GM19463 (cell line): ENCODE results near the gene PALD1.

Experiments used
- ATAC-seq: cut with Tn5 transposase; IDR thresholded peaks from one replicate; pipeline ENCODE4 v1.9.1; 2021; ENCODE audit warnings: mild to moderate bottlenecking, moderate library complexity; ENCODE audit not compliant: unreplicated experiment

Gene PALD1

GRCh38 chr10:70478191-70479164 lies at the start of gene PALD1:
TSS of gene PALD1 (plus strand) at chr10:70478767. CDS start at chr10:70525952, 47,185 bp downstream.
- ATAC-seq: peak; percentile 34

DNA sequence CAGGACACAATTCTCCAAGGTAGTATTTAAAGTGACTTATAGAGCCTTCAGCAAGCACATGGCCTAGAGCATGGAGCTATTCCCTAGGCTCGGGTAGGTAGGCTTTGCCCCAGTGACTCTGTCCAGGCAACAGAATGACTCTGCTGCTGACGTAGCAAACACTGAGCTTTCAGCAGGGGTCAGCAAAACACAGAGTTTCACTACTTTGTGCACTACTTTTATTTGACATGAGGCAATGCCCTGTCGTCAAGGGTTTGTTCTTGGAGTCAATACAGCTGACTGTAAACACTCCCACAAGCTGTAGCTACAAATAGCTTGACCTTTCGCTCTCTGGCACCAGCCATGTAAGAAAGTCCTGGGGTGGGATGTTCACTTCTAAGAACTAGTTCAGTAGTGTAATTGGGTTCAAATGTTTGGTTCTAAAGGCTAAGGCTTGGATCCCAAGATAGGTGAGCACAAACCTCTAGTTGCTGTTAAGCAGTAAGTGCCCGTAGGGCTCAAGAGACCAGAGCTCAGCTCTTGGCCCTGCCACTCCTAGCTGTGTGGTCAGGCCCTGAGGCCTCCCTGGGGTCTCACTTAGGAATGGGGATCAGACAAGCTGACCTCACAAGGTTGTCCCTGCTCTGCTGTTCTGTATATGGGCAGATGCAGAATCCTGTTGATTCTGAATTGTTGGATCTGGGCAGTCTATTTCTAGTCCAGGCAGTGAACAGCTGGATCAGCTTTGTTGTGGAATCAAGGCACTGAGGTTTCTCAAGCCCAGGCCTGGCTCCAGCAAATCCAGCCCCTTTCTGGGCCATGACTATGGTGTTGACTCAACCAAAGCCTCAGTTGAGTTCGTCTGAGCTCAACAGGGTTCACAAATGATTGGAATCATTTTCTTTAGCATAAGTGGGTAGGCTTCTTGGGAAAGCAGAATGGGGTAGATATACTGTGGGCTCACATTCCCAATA lies 47.8 kb upstream of the PALD1 start:
- ATAC-seq: no peak

GRCh38 chr10:70432101-70432500 lies 46.5 kb upstream of the PALD1 start:
- no peak for ATAC-seq

- no peak for ATAC-seq
Measured at GRCh38 chr10:70432561-70433263, 45.9 kb upstream of the PALD1 start.

DNA sequence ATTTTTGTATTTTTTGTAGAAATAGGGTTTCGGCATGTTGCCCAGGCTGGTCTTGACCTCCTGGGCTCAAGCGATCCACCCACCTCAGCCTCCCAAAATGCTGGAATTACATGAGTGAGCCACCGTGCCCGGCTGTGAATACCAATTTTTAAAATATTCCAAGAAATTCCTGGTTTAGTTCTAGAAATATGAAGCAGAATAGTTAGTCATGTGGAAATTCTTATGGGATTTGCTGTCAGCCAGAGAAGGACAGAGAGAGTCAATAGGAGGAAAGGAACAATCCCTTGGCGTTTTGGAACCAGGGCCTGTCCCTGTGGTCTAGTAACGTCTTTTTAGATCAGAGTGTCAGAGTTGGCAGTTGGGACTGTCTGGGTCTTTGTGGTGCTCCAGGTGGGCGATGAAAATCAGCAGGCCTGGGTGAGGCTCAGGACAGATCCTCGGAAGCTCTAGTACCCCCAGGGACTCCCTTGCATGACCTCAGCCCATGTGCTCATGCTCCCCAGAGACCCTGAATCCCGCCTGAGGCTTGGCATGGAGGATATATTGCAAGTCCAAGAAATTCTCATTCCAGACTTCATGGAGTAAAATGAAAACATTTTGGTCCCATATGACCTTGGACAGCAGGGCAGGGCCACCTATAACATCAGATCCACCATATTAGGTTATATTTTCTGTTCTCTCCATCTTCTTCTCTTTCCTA lies 44.8 kb upstream of the PALD1 start:
- no peak for ATAC-seq

- no peak for ATAC-seq
Measured at GRCh38 chr10:70435241-70436085, 43.1 kb upstream of the PALD1 start.

DNA sequence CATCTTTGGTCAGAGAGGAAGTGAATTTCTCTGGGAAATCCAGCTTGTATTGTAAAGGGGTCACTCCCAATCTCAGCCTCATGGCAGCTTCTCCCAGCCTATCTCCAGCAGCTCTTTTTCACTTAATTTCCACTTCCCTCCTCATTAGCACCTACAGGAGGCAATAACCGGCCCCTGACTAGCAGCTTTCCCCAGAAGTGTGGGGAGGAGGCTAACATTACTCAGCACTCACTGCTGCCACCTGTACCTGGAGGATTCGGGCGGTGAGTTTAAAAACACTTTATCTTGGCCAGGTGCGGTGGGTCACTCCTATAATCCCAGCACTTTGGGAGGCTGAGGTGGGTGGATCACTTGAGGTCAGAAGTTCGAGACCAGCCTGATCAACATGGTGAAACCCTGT lies 40.8 kb upstream of the PALD1 start:
- no peak for ATAC-seq

DNA sequence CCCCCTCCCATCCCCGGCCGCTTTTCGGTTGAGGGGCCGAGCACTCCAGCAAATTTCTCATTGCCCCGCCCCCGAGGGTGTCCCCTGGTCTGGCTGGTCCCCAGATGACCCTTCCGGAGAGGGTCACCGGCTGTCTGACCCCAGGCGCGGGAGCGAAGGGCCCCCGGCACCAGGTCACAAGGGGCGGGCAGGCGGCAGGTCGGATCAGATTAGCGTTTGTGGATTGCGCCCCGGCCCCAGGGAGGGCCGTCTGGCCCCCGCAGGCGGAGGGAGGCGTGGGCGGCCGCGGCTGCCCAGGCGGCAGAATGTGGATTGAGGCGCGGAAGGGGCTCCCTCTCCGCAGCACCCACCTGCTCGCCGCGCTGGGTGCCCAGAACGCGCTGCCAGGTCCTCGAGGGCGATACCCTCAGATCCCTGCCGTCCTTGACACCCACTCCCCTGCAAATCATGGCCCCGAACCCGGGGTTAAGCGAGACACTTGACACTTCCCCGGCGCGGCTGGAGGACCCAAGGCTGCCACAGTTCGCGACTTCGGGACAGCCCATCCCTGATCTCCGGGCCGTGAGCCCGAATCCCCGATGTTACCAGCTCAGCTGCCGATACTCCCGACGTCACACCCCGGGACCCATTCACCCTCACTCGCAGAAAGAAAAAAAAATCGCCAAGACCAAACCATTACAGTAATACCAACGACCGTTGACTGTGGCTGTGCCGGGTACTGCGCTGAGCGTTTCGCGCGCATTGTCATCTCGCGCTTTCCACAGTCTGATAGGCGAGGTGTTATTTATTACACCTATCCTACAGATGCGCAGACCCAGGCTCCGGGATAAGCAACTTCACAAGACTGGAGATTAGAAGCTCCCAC lies 38.0 kb upstream of the PALD1 start:
- ATAC-seq: no peak

- ATAC-seq: no peak
Measured at GRCh38 chr10:70441161-70441894, 37.2 kb upstream of the PALD1 start, which contains the start of gene NODAL. TSS of gene NODAL (minus strand) at chr10:70441681. CDS start at chr10:70441667, 14 bp downstream.

DNA sequence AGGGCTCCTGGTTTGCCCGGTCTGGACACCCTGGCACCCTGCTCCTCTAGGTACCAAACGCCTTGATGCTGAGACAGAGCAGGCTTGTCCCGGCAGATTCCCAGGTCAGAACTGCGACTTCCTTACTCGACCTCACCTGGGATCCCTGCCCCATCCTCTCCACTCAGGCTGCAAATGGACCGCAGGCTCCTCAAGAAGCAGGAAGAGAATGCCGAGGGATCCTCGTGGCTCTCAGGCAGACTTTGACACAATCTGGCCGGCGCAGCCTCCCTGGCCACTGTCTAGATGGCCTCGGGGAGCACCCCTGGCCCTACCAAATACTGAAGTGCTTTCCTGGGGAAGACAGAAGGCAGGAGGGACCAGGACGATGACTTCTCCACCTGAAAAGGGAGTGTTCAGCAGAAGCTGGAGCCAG lies 36.7 kb upstream of the PALD1 start:
- no peak for ATAC-seq

DNA sequence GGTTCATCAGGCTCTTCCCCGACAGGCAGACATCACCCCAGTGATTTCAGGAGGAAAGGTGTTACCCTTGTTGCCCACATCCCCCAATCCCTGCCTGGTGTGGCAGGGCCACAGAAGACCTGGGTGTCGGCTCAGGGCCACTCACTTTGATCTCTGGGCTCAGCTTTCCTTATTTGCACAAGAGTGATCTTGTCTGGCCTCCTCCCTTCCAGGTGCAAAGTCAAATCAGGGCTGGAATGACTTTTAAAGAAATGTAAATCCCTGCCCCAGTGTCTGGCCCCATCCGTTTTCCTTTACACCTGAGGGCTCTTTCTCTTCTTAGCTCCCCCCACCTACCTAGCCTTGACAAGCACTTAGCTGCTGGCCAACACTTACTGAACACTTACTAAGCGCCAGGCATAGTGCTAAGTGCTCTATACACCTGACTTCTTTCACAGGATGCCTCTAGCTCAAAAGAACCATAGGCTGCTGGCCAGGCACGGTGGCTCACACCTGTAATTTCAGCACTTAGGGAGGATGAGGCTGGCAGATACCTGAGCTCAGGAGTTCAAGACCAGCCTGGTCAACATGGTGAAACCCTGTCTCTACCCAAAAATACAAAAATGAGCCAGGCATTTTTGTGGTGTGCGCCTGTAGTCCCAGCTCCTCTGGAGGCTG lies 36.1 kb upstream of the PALD1 start:
- ATAC-seq: no peak

GRCh38 chr10:70444744-70445143 lies 33.8 kb upstream of the PALD1 start:
- no peak for ATAC-seq

DNA sequence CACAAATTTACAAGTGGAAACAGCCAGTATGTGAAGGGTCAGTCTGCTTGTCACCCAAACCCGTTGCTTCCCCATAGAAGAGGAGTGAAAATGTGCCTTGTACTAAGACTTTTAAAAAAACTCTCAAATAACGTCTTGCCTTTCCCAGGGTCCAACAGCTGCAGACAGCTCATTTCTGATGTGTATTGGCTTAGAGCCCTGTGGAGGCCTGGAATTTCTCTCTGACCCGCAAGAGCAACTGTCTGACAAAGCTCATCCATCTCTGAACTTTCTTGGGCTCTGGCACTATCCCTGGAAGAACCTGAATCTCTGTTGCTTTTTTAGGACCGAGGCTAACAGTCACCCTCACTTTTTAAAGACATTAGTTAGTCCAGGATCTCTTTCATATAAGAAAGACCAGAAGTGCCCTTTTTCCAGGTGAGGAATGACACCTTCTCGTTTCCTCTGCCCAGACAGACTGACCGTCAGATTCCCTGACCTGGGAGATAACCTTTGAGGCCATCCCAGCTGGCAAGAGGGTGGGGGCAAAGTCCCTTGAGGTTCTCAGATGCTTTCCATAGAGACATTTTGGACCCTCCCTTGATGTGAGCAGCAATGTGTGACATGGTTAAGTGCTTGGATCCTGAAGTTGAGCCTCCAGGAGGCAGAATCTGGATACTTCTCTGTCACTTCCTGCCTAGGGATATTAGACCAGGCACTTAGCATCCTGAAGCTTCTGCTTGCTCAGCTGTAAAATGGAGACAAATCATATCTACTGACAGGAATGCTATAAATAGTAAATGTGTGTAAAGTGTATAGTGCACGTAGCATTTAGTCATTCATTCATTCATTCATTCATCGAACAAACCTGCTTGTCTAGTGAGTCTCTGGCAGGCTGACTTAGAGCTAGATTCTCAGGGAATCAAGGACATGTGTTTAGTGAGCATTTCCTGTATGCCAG lies 32.6 kb upstream of the PALD1 start:
- no peak for ATAC-seq

GRCh38 chr10:70448236-70448635 lies 30.3 kb upstream of the PALD1 start:
- no peak for ATAC-seq

DNA sequence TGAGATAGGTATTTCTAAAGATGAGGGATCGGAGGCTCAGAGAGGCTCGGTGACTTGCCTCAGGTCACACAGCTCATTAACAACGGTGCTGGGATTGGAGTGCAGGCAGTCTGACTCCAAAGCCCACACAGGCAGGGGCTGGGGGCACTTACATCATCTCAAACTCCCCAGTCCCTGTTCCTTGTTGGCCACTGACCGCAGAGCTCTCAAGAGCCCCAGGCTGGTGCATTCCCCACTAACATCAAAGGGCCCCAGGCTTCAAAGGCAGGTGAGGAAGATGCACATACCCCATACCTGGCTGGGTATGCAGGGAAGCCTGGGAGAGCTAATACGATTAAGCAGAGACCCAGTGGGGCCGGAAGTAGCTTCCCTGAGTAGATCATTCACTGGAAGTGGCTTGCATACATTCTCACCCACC lies 23.3 kb upstream of the PALD1 start:
- ATAC-seq: no peak

DNA sequence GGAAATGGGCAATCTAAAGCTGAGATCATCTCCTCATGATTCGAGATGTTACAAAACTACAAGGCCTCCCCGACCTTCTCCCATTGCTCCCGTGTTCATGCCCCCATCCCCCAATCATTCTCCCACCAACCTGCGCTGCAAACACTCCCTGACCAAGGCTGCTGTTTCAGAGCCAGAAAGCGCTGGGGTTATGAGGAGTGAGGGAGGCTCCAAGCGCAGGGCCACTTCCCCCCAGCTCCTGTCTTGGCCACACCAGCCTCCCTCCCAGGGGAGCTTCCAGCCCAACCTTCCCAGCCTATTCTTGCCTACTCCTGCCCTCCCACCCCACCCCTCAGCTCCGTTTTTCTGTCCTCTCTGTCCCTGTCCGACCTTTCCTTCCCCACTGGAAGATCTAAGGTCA lies 22.4 kb upstream of the PALD1 start:
- no peak for ATAC-seq
